ENCODE data around the gene TNFRSF17. TPM values are rescaled to one million over a fixed set of nuclear protein-coding genes. Genes with fewer than 3 reads are reported as not detected.

The TNFRSF17 gene
- total and polyA plus RNA-seq, 2 of the 13 experiments (the other 11 are each of a cell fraction or from before 2014, with no cell fraction given): not detected

DNA sequence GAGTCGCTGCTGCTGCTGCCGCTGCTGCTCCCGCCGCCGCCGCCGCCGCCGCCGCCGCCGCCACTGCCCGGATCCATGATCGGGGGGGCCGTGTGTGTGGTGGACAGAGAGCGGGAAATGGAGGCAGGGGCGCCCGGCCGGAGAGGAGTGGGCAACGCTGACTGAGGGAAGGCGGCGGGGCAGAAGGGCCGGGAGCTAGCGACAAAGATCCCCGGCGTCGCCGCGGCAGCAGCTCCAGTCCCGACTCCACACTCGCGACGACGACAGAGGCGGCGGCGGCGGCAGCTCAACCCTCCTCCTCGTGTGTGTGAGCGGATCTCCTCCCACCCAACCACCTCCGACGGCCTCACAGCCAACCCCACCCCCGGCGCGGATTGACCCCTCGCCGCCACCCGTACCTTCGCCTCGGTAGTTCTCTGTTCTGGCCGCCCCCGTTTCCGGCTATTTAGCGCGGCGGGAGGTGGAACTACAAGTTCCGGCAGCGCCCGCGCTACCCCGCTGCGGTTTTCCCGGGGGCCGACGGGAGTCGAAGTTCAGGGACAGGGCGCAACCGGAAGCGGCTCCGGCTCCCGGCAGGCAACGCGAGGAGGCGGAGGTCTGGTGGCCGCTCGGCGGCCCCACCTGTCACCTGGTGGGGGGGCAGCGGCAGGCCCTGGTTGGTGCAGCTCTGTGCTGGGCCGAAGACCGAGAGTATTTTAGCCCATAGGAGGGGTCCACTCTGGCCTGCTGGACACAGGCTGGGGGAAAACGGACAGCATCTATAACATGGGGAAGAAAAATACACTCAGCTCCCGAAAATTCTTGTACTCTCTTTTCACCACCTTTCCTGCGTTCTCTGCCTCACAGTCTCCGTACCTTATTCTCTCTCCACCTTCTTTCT, 49.1 kb upstream of the TNFRSF17 start, which contains the start of gene GSPT1 (continued):
- peak; percentile 98 for TF ChIP-seq KDM3A (CRISPR knock-in tag; IDR thresholded peaks at IDR 0.05; ENCODE audit: low read depth)
- TF ChIP-seq PLRG1 (conservative IDR thresholded peaks at IDR 0.05): no peak
- TF ChIP-seq, protein P1, sequence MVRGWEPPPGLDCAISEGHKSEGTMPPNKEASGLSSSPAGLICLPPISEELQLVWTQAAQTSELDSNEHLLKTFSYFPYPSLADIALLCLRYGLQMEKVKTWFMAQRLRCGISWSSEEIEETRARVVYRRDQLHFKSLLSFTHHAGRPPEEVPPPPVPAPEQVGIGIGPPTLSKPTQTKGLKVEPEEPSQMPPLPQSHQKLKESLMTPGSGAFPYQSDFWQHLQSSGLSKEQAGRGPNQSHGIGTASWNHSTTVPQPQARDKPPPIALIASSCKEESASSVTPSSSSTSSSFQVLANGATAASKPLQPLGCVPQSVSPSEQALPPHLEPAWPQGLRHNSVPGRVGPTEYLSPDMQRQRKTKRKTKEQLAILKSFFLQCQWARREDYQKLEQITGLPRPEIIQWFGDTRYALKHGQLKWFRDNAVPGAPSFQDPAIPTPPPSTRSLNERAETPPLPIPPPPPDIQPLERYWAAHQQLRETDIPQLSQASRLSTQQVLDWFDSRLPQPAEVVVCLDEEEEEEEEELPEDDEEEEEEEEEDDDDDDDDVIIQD (CRISPR knock-in tag; IDR thresholded peaks at IDR 0.05; ENCODE audit: low read depth): 0 out of 2 replicates have a peak, but pooled peaks have one; percentile 44
- TF ChIP-seq ZNF792 (CRISPR knock-in tag; IDR thresholded peaks at IDR 0.05): peak; percentile 73; the same call in 1 of the 2 replicates
- TF ChIP-seq ZIK1 (CRISPR knock-in tag; IDR thresholded peaks at IDR 0.05; ENCODE audit: borderline replicate concordance, low read depth): no peak; the same call in 1 of the 2 replicates
- TF ChIP-seq NFRKB (IDR thresholded peaks at IDR 0.05): no peak
- peak; percentile 95; the same call in 1 of the 2 replicates for TF ChIP-seq ZNF34 (CRISPR knock-in tag; IDR thresholded peaks at IDR 0.05; ENCODE audit: borderline replicate concordance)
- TF ChIP-seq ISL2 (CRISPR knock-in tag; IDR thresholded peaks at IDR 0.05): peak; percentile 90
- TF ChIP-seq ZNF543 (CRISPR knock-in tag; IDR thresholded peaks at IDR 0.05): peak; percentile 74
- peak; percentile 70; the same call in 1 of the 2 replicates for TF ChIP-seq ZNF292 (CRISPR knock-in tag; IDR thresholded peaks at IDR 0.05; ENCODE audit: borderline replicate concordance, low read depth)
- TF ChIP-seq HHEX (CRISPR knock-in tag; IDR thresholded peaks at IDR 0.05): no peak
- no peak; the same call in 1 of the 2 replicates for TF ChIP-seq ZNF841 (CRISPR knock-in tag; IDR thresholded peaks at IDR 0.05; ENCODE audit: borderline replicate concordance)
- TF ChIP-seq SOX13 (IDR thresholded peaks at IDR 0.05): peak; percentile 54; the same call in 1 of the 2 replicates
- peak; percentile 70 to 91 for TF ChIP-seq SOX13 (CRISPR knock-in tag; conservative IDR thresholded peaks at IDR 0.05 in 1 of 2, IDR thresholded peaks at IDR 0.05 in 1 of 2)
- TF ChIP-seq, protein P2, sequence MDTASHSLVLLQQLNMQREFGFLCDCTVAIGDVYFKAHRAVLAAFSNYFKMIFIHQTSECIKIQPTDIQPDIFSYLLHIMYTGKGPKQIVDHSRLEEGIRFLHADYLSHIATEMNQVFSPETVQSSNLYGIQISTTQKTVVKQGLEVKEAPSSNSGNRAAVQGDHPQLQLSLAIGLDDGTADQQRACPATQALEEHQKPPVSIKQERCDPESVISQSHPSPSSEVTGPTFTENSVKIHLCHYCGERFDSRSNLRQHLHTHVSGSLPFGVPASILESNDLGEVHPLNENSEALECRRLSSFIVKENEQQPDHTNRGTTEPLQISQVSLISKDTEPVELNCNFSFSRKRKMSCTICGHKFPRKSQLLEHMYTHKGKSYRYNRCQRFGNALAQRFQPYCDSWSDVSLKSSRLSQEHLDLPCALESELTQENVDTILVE (CRISPR knock-in tag; IDR thresholded peaks at IDR 0.05): peak; percentile 95
- TF ChIP-seq IKZF1 (IDR thresholded peaks at IDR 0.05): no peak
- TF ChIP-seq ATF7-NPFF (CRISPR knock-in tag; IDR thresholded peaks at IDR 0.05; ENCODE audit: low read depth): no peak; the same call in 1 of the 2 replicates
- TF ChIP-seq, protein P3, sequence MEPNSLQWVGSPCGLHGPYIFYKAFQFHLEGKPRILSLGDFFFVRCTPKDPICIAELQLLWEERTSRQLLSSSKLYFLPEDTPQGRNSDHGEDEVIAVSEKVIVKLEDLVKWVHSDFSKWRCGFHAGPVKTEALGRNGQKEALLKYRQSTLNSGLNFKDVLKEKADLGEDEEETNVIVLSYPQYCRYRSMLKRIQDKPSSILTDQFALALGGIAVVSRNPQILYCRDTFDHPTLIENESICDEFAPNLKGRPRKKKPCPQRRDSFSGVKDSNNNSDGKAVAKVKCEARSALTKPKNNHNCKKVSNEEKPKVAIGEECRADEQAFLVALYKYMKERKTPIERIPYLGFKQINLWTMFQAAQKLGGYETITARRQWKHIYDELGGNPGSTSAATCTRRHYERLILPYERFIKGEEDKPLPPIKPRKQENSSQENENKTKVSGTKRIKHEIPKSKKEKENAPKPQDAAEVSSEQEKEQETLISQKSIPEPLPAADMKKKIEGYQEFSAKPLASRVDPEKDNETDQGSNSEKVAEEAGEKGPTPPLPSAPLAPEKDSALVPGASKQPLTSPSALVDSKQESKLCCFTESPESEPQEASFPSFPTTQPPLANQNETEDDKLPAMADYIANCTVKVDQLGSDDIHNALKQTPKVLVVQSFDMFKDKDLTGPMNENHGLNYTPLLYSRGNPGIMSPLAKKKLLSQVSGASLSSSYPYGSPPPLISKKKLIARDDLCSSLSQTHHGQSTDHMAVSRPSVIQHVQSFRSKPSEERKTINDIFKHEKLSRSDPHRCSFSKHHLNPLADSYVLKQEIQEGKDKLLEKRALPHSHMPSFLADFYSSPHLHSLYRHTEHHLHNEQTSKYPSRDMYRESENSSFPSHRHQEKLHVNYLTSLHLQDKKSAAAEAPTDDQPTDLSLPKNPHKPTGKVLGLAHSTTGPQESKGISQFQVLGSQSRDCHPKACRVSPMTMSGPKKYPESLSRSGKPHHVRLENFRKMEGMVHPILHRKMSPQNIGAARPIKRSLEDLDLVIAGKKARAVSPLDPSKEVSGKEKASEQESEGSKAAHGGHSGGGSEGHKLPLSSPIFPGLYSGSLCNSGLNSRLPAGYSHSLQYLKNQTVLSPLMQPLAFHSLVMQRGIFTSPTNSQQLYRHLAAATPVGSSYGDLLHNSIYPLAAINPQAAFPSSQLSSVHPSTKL (CRISPR knock-in tag; IDR thresholded peaks at IDR 0.05): 0 out of 2 replicates have a peak, but pooled peaks have one; percentile 65
- TF ChIP-seq NFE2 (CRISPR knock-in tag; IDR thresholded peaks at IDR 0.05): no peak; the same call in 1 of the 2 replicates
- no peak for TF ChIP-seq RORA (CRISPR knock-in tag; IDR thresholded peaks at IDR 0.05)

Measured in HepG2 (cell line).